Hepatocyte (in vitro differentiated cells): ENCODE data around the gene ZNRF1. TPM values are rescaled to one million over a fixed set of nuclear protein-coding genes. Genes with fewer than 3 reads are reported as not detected.

Experiments
- DNase-seq: peaks from one replicate; pipeline ENCODE4 v3.0.0-alpha.2; 2016; ENCODE audit warnings: low spot score
- H2AFZ ChIP-seq: fragments of 200-600 bp; sonication (generic); 2 replicates; pipeline ENCODE4 v1.6.0; 2016; ENCODE audit warnings: antibody characterized with exemption, mild to moderate bottlenecking
- H3K27ac ChIP-seq: fragments of 200-600 bp; sonication (generic); 2 replicates; pipeline ENCODE4 v1.5.1; 2016; ENCODE audit warnings: mild to moderate bottlenecking
- H3K27me3 ChIP-seq: fragments of 200-600 bp; sonication (generic); 2 replicates; pipeline ENCODE4 v1.6.1; 2016
- H3K36me3 ChIP-seq: fragments of 200-600 bp; sonication (generic); replicated peaks from 2 replicates; pipeline ENCODE4 v1.5.1; 2016; ENCODE audit warnings: low read depth; ENCODE audit not compliant: insufficient read depth
- H3K4me1 ChIP-seq: fragments of 200-600 bp; sonication (generic); 2 replicates; pipeline ENCODE4 v1.5.1; 2016; ENCODE audit warnings: mild to moderate bottlenecking, moderate library complexity; ENCODE audit not compliant: insufficient read depth
- H3K4me2 ChIP-seq: fragments of 200-600 bp; sonication (generic); 2 replicates; pipeline ENCODE4 v1.6.0; 2016
- H3K4me3 ChIP-seq: fragments of 200-600 bp; sonication (generic); 2 replicates; pipeline ENCODE4 v1.5.1; 2016; ENCODE audit warnings: mild to moderate bottlenecking
- H3K79me2 ChIP-seq: fragments of 200-600 bp; sonication (generic); 2 replicates; pipeline ENCODE4 v1.6.0; 2017; ENCODE audit warnings: mild to moderate bottlenecking
- H3K9me2 ChIP-seq: fragments of 200-600 bp; sonication (generic); replicated peaks from 2 replicates; pipeline ENCODE4 v1.6.0; 2017; ENCODE audit warnings: mild to moderate bottlenecking; ENCODE audit not compliant: insufficient read depth
- H3K9me3 ChIP-seq: fragments of 200-600 bp; sonication (generic); 2 replicates; pipeline ENCODE4 v1.5.1; 2016; ENCODE audit warnings: low read depth, mild to moderate bottlenecking
- H4K20me1 ChIP-seq: fragments of 200-600 bp; sonication (generic); 2 replicates; pipeline ENCODE4 v1.6.0; 2016; ENCODE audit warnings: mild to moderate bottlenecking; ENCODE audit not compliant: insufficient read depth, poor library complexity, severe bottlenecking
- EZH2 ChIP-seq: fragments of 200-600 bp; sonication (generic); IDR thresholded peaks from 2 replicates; pipeline ENCODE4 v1.6.1; 2016; ENCODE audit warnings: antibody characterized with exemption, mild to moderate bottlenecking, borderline replicate concordance
- EZH2phosphoT487 ChIP-seq: fragments of 200-600 bp; sonication (generic); IDR thresholded peaks from one replicate; pipeline ENCODE4 v1.6.1; 2018; ENCODE audit warnings: antibody characterized with exemption, mild to moderate bottlenecking, low read depth, moderate library complexity; ENCODE audit not compliant: unreplicated experiment, severe bottlenecking
- WGBS: methylation state at CpG from one replicate; pipeline ENCODE4 v1.1.6; 2016; ENCODE audit warnings: low lambda C conversion rate; ENCODE audit errors: missing lambda C conversion rate; 5-methylcytosine and 5-hydroxymethylcytosine counted together
- polyA plus RNA-seq: library from polyadenylated mRNA; unstranded; fragments of >200 nt; fragmentation: Nextera tagmentation; extraction: Ambion mirVana; gene quantifications from 2 replicates; pipeline ENCODE4 v1.2.1, GENCODE V29; 2016
- total RNA-seq: library from RNA; depleted of rRNA; stranded (reverse); fragments of >200 nt; gene quantifications from 2 replicates; pipeline ENCODE4 v1.2.3, GENCODE V29; 2014
- TF ChIP-seq, protein P1 (sequence below): fragments of 200-600 bp; sonication (generic); IDR thresholded peaks from 2 replicates; pipeline ENCODE4 v1.5.1; 2016; ENCODE audit warnings: antibody characterized with exemption, mild to moderate bottlenecking; ENCODE audit not compliant: poor library complexity

Gene ZNRF1
- total and polyA plus RNA-seq, 2 experiments from 2014 or later: 23.0 to 46.5 TPM

- H4K20me1 ChIP-seq: peaks cover 19% of the 10 kb centered on the region
These were observed 41.1 kb downstream of the ZNRF1 start for GRCh38 chr16:75039941-75040340.

GRCh38 chr16:75042426-75043174 lies 43.8 kb downstream of the ZNRF1 start:
- TF ChIP-seq, protein P1, sequence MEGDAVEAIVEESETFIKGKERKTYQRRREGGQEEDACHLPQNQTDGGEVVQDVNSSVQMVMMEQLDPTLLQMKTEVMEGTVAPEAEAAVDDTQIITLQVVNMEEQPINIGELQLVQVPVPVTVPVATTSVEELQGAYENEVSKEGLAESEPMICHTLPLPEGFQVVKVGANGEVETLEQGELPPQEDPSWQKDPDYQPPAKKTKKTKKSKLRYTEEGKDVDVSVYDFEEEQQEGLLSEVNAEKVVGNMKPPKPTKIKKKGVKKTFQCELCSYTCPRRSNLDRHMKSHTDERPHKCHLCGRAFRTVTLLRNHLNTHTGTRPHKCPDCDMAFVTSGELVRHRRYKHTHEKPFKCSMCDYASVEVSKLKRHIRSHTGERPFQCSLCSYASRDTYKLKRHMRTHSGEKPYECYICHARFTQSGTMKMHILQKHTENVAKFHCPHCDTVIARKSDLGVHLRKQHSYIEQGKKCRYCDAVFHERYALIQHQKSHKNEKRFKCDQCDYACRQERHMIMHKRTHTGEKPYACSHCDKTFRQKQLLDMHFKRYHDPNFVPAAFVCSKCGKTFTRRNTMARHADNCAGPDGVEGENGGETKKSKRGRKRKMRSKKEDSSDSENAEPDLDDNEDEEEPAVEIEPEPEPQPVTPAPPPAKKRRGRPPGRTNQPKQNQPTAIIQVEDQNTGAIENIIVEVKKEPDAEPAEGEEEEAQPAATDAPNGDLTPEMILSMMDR: no peak
- TF ChIP-seq EZH2phosphoT487: no peak
- TF ChIP-seq EZH2: no peak
- H4K20me1 ChIP-seq: peaks cover 16% of the 10 kb centered on the region
- no peaks in the 10 kb centered on the region for H3K9me3 ChIP-seq
- no peaks in the 10 kb centered on the region for H3K4me1 ChIP-seq
- no peaks in the 10 kb centered on the region for H3K36me3 ChIP-seq
- WGBS: 82% methylated on average over 8 of the region's 8 CpGs
- H2AFZ ChIP-seq: no peak overlapping the region
- H3K4me3 ChIP-seq: no peak overlapping the region
- H3K9me2 ChIP-seq: no peaks in the 10 kb centered on the region
- H3K4me2 ChIP-seq: no peak overlapping the region
- no peaks in the 10 kb centered on the region for H3K27me3 ChIP-seq
- peaks cover 97% of the 10 kb centered on the region for H3K79me2 ChIP-seq
- no peak overlapping the region for H3K27ac ChIP-seq
- no peak for DNase-seq

More at GRCh38 chr16:75039941-75040340, 41.1 kb downstream of the ZNRF1 start:
- Histone ChIP-seq H3K4me2 (no peak overlapping the region), H3K9me2 (no peaks in the 10 kb centered on the region), H3K27me3 (no peaks in the 10 kb centered on the region), H3K27ac (no peak overlapping the region), H3K4me3 (no peak overlapping the region), H2AFZ (no peak overlapping the region), H3K36me3 (no peaks in the 10 kb centered on the region), H3K79me2 (peaks cover 97% of the 10 kb centered on the region), H3K4me1 (no peaks in the 10 kb centered on the region), H3K9me3 (no peaks in the 10 kb centered on the region)
- TF ChIP-seq, protein P1: no peak
- TF ChIP-seq EZH2phosphoT487: no peak
- TF ChIP-seq EZH2: no peak
- WGBS: 66% methylated on average over 6 of the region's 6 CpGs
- no peak for DNase-seq

GRCh38 chr16:75043175-75043895 lies 44.5 kb downstream of the ZNRF1 start:
- DNase-seq: no peak
- Histone ChIP-seq H3K9me2 (no peaks in the 10 kb centered on the region), H3K9me3 (no peaks in the 10 kb centered on the region), H3K79me2 (peaks cover 97% of the 10 kb centered on the region), H3K4me1 (no peaks in the 10 kb centered on the region), H3K4me3 (no peak overlapping the region), H3K27me3 (no peaks in the 10 kb centered on the region), H3K4me2 (no peak overlapping the region), H4K20me1 (peaks cover 16% of the 10 kb centered on the region), H3K27ac (no peak overlapping the region), H2AFZ (no peak overlapping the region), H3K36me3 (no peaks in the 10 kb centered on the region)
- TF ChIP-seq EZH2 (no peak), EZH2phosphoT487 (no peak)
- TF ChIP-seq, protein P1: no peak
- 100% methylated on average over 2 of the region's 2 CpGs for WGBS
